Prostate gland (tissue), 2 donors: Measurements from ENCODE around the gene MPZL1.

Source experiments
- POLR2AphosphoS5 ChIP-seq: sonication (generic); formaldehyde crosslinking; IDR thresholded peaks from one replicate; pipeline ENCODE4 v1.6.1; 2017; ENCODE audit warnings: antibody characterized with exemption
- TF ChIP-seq, protein P1 (sequence below), 4 experiments: fragments of 200-600 bp in 2 of 4; fragments of 450-650 bp in 2 of 4; sonication (generic) in 2 of 4; IDR thresholded peaks; 1 replicate in 3 of 4; 2 replicates in 1 of 4; pipeline ENCODE4 v1.5.1; 2016 to 2019; ENCODE audit warnings: antibody characterized with exemption in 4 of 4, mild to moderate bottlenecking in 2 of 4, moderate library complexity in 2 of 4

DNA sequence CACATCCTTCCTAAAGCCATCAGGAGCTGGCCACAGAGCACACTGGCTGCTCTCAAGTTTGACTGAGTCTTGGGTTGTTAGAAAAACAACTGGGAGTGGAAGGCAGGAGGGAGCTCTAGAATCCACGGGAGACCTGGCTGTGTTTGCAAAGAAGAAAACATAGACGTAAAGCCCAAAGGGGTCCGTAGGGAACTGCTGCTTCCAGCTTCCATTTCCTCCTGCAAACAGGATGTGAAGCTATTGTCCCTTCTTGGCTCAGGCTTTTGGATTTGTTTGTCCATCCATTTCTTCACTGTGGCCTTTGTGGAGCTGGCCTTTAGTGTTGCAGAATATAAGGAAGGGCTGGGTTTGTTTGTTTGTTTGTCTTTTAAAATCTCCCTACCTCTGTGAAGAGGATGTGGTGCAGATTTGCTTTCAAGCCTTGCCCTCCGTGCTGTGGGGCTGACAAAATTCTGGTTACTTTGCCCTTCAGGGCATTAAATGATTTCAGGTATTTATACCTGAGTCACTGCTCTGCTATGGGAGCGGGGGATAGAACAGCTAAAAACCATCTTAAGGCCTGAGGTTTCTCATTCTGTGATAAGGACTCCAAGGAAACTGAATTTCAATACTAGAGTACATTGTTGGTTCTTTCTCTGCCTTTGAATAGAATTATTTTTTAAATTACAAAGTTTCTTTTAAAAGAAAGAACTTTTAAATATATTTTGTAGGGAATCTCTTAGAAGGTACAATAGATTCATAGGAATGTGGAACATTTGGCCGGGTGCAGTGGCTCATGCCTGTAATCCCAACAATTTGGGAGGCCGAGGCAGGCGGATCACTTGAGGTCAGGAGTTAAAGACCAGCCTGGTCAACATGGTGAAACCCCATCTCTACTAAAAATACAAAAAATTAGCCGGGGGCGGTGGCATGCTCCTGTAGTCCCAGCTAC is 74.3 kb downstream of the MPZL1 start:
- TF ChIP-seq, protein P1, sequence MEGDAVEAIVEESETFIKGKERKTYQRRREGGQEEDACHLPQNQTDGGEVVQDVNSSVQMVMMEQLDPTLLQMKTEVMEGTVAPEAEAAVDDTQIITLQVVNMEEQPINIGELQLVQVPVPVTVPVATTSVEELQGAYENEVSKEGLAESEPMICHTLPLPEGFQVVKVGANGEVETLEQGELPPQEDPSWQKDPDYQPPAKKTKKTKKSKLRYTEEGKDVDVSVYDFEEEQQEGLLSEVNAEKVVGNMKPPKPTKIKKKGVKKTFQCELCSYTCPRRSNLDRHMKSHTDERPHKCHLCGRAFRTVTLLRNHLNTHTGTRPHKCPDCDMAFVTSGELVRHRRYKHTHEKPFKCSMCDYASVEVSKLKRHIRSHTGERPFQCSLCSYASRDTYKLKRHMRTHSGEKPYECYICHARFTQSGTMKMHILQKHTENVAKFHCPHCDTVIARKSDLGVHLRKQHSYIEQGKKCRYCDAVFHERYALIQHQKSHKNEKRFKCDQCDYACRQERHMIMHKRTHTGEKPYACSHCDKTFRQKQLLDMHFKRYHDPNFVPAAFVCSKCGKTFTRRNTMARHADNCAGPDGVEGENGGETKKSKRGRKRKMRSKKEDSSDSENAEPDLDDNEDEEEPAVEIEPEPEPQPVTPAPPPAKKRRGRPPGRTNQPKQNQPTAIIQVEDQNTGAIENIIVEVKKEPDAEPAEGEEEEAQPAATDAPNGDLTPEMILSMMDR (IDR thresholded peaks at IDR 0.05) = no peak
- no peak for TF ChIP-seq POLR2AphosphoS5
